ENCODE data around the gene C3orf20.

C3orf20 gene

GRCh38 chr3:14674841-14675240 lies at the start of gene C3orf20:
C3orf20 (plus strand) TSS chr3:14675141; CDS start chr3:14682714, 7,573 bp downstream.
- no peak for DNase-seq

- no peak for DNase-seq
Observed at GRCh38 chr3:14625443-14625842, 49.5 kb upstream of the C3orf20 start.

- DNase-seq = no peak
Observed at GRCh38 chr3:14627815-14628214, 47.1 kb upstream of the C3orf20 start.

- no peak for DNase-seq
Observed at GRCh38 chr3:14628406-14628805, 46.5 kb upstream of the C3orf20 start.

GRCh38 chr3:14630404-14631100 lies 44.4 kb upstream of the C3orf20 start:
- no peak for DNase-seq

GRCh38 chr3:14631101-14631497 lies 43.8 kb upstream of the C3orf20 start:
- no peak for DNase-seq

- DNase-seq = no peak
Observed at GRCh38 chr3:14631687-14632441, 43.1 kb upstream of the C3orf20 start.

GRCh38 chr3:14632442-14632930 lies 42.5 kb upstream of the C3orf20 start:
- no peak for DNase-seq

GRCh38 chr3:14633417-14633816 lies 41.5 kb upstream of the C3orf20 start:
- DNase-seq = no peak

GRCh38 chr3:14633819-14634424 lies 41.0 kb upstream of the C3orf20 start:
- peak; percentile 75 for DNase-seq

- DNase-seq = no peak
Observed at GRCh38 chr3:14634763-14635400, 40.1 kb upstream of the C3orf20 start.

GRCh38 chr3:14636496-14637087 lies 38.3 kb upstream of the C3orf20 start:
- no peak for DNase-seq

- DNase-seq = no peak
Observed at GRCh38 chr3:14640157-14640562, 34.8 kb upstream of the C3orf20 start.

- no peak for DNase-seq
Observed at GRCh38 chr3:14640734-14641133, 34.2 kb upstream of the C3orf20 start.

- DNase-seq = no peak
Observed at GRCh38 chr3:14641346-14641745, 33.6 kb upstream of the C3orf20 start.

- no peak for DNase-seq
Observed at GRCh38 chr3:14645453-14645852, 29.5 kb upstream of the C3orf20 start.

GRCh38 chr3:14646131-14646573 lies 28.8 kb upstream of the C3orf20 start:
- DNase-seq = no peak

- peak; percentile 25 for DNase-seq
Observed at GRCh38 chr3:14646589-14647413, 28.1 kb upstream of the C3orf20 start.

GRCh38 chr3:14647976-14648955 lies 26.7 kb upstream of the C3orf20 start:
- peak; percentile 79 for DNase-seq

- no peak for DNase-seq
Observed at GRCh38 chr3:14649466-14649865, 25.5 kb upstream of the C3orf20 start.

- no peak for DNase-seq
Observed at GRCh38 chr3:14650193-14650592, 24.7 kb upstream of the C3orf20 start.

Data from hematopoietic multipotent progenitor cell treated with erythropoietin and hydrocortisone succinate and interleukin-3 and kit ligand, for 8 days (in vitro differentiated cells).